Sigmoid colon (tissue), 4 donors: ENCODE data around the gene LRRFIP1.

Experiments
- CTCF ChIP-seq, 4 experiments: fragments of 450-650 bp in 3 of 4; fragments of 200-600 bp in 1 of 4; IDR thresholded peaks; one replicate each; pipeline ENCODE4 v1.5.1; 2016 to 2019; ENCODE audit warnings: antibody characterized with exemption in 4 of 4, mild to moderate bottlenecking in 3 of 4, moderate library complexity in 2 of 4
- POLR2AphosphoS5 ChIP-seq, 4 donors: sonication (generic); formaldehyde crosslinking; IDR thresholded peaks; one replicate each; pipeline ENCODE4 v1.6.1; 2017; ENCODE audit warnings: antibody characterized with exemption in 4 of 4

- TF ChIP-seq CTCF (IDR thresholded peaks at IDR 0.05): no peak
- TF ChIP-seq POLR2AphosphoS5 (IDR thresholded peaks at IDR 0.05): no peak
Measured at GRCh38 chr2:237711458-237712150, 84.2 kb downstream of the LRRFIP1 start.
